IPS DF 19.7 (cell line): Measurements from ENCODE around the gene ADGRF3.
"Not testable (repeated sequence)": the region's sequence is repeated elsewhere in the genome, so short reads cannot be mapped to it uniquely, and the experiment has no call there.

Experiments
- DNase-seq: peaks from one replicate; pipeline ENCODE4 v3.0.0-alpha.2; 2013; ENCODE audit warnings: low read depth, low spot score

The ADGRF3 gene

GRCh38 chr2:26349690-26350089, 3.1 kb upstream of the ADGRF3 start:
- DNase-seq = no peak

- DNase-seq = no peak
Measured at GRCh38 chr2:26347286-26347865, 787 bp upstream of the ADGRF3 start.

GRCh38 chr2:26345545-26346453, 790 bp downstream of the ADGRF3 start, which contains the start of gene SELENOI:
TSS of gene SELENOI (plus strand) at chr2:26346143. CDS start at chr2:26346233, 90 bp downstream.
- DNase-seq = peak; percentile 97

- DNase-seq = no peak
Measured at GRCh38 chr2:26345283-26345544, 1.4 kb downstream of the ADGRF3 start.

- DNase-seq = no peak
Measured at GRCh38 chr2:26344581-26345282, 1.9 kb downstream of the ADGRF3 start.

- DNase-seq = no peak
Measured at GRCh38 chr2:26340831-26341230, 5.8 kb downstream of the ADGRF3 start.

- DNase-seq = no peak
Measured at GRCh38 chr2:26337298-26337697, 9.3 kb downstream of the ADGRF3 start.

- no peak for DNase-seq
Measured at GRCh38 chr2:26336719-26337118, 9.9 kb downstream of the ADGRF3 start.

GRCh38 chr2:26335231-26335630, 11.4 kb downstream of the ADGRF3 start:
- no peak for DNase-seq

GRCh38 chr2:26333293-26333692, 13.3 kb downstream of the ADGRF3 start:
- no peak for DNase-seq

- DNase-seq = not testable (repeated sequence)
Measured at GRCh38 chr2:26331321-26331720, 15.3 kb downstream of the ADGRF3 start.

GRCh38 chr2:26330604-26331003, 16.0 kb downstream of the ADGRF3 start:
- no peak for DNase-seq

GRCh38 chr2:26330114-26330549, 16.5 kb downstream of the ADGRF3 start:
- no peak for DNase-seq

GRCh38 chr2:26329083-26329482, 17.5 kb downstream of the ADGRF3 start:
- not testable (repeated sequence) for DNase-seq

GRCh38 chr2:26327291-26328272, 19.0 kb downstream of the ADGRF3 start:
- no peak for DNase-seq

- DNase-seq = no peak
Measured at GRCh38 chr2:26326514-26326913, 20.1 kb downstream of the ADGRF3 start.

- no peak for DNase-seq
Measured at GRCh38 chr2:26325851-26326250, 20.7 kb downstream of the ADGRF3 start.

- DNase-seq = no peak
Measured at GRCh38 chr2:26324903-26325302, 21.7 kb downstream of the ADGRF3 start.

- DNase-seq = not testable (repeated sequence)
Measured at GRCh38 chr2:26324479-26324878, 22.1 kb downstream of the ADGRF3 start.

GRCh38 chr2:26318950-26319349, 27.6 kb downstream of the ADGRF3 start:
- no peak for DNase-seq

- DNase-seq = no peak
Measured at GRCh38 chr2:26317377-26318105, 29.0 kb downstream of the ADGRF3 start.
